Coronary artery (tissue), 2 donors: ENCODE results near the gene CREG1.
A peak's percentile ranks its signal among the peaks of the same experiment; 100 is the strongest.
"Not testable (repeated sequence)": the region's sequence is repeated elsewhere in the genome, so short reads cannot be mapped to it uniquely, and the experiment has no call there.

Experiments
- DNase-seq: peaks from one replicate; pipeline ENCODE4 v3.0.0-alpha.2; 2017; ENCODE audit warnings: low spot score
- H3K27ac ChIP-seq, 2 donors: fragments of 200-600 bp; sonication (generic); one replicate each; pipeline ENCODE4 v1.5.1; 2016 to 2019
- H3K4me3 ChIP-seq: fragments of 200-600 bp; sonication (generic); 2 replicates; pipeline ENCODE4 v1.5.1; 2016; ENCODE audit warnings: mild to moderate bottlenecking, moderate library complexity
- TF ChIP-seq, protein P1 (sequence below): fragments of 200-600 bp; sonication (generic); IDR thresholded peaks from one replicate; pipeline ENCODE4 v1.5.1; 2019; ENCODE audit warnings: antibody characterized with exemption

CREG1 gene

DNA sequence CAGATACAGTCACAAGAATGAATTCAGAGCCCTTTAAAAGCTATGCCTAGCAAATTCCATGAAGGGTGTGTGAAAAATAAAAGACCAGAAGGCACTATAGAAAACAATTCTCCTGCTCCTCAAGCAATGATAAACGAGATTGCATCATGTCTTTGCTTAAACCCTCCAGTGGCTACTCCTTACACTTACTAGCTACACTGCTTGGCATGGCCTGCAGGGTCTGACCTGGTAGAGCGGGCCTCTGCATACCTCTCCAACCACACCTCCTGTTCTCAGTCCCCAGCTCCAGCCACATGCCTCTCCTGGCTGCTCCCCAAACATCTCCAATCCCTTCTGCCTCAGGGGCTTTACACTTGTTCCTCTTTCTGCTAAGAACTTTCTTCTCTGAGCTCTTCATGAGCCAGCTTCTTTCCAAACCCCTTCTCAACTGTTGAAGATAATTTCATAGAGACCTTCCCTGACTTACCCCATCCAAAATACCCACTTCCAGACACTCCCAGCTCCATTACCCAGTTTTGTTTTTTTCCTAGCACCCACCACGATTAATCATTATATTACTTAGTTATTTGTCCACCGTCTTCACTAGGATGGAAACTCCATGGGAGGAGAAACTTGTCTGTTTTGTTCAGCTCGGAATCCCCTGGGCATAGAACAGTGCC, 11.2 kb upstream of the CREG1 start:
- TF ChIP-seq, protein P1, sequence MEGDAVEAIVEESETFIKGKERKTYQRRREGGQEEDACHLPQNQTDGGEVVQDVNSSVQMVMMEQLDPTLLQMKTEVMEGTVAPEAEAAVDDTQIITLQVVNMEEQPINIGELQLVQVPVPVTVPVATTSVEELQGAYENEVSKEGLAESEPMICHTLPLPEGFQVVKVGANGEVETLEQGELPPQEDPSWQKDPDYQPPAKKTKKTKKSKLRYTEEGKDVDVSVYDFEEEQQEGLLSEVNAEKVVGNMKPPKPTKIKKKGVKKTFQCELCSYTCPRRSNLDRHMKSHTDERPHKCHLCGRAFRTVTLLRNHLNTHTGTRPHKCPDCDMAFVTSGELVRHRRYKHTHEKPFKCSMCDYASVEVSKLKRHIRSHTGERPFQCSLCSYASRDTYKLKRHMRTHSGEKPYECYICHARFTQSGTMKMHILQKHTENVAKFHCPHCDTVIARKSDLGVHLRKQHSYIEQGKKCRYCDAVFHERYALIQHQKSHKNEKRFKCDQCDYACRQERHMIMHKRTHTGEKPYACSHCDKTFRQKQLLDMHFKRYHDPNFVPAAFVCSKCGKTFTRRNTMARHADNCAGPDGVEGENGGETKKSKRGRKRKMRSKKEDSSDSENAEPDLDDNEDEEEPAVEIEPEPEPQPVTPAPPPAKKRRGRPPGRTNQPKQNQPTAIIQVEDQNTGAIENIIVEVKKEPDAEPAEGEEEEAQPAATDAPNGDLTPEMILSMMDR, result no peak
- Histone ChIP-seq H3K27ac (no peak overlapping the region), H3K4me3 (no peak overlapping the region)
- DNase-seq, result no peak

DNA sequence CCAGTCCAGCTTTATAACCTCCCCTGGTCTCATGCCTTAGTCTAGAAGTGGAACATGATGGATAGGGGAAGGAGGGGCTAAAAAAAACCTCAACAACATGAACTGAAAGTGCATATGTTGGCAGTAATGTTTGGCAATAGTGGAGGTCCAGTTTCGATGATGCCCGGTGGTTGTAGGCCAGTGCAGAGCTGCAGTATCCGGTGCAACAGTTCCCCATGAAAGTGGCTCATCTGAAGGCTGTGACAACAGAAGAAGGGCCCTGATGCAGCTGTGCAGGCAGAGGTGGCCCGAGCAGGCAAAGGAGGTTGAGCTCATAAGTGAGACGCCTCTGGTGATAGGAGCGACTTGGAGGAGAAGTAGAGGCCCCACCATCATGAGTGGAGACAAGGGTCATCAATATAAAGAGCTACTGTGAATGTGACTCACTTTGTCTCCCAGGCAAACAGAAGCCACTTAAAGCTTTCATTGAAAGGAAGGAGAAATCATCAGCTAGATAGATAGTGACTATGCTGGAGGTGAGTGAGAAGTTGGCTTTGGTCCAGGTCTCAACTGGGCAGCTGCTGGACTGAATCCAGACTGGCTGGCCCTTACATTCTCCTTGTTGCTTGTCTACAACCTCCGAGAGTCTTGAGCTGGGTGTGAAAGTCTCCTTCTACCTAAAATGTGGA, 10.2 kb upstream of the CREG1 start:
- H3K27ac ChIP-seq, result peak overlapping the region in 1 of 2 donors; percentile 62
- H3K4me3 ChIP-seq, result no peak overlapping the region
- DNase-seq, result no peak
- TF ChIP-seq, protein P1, result no peak

DNA sequence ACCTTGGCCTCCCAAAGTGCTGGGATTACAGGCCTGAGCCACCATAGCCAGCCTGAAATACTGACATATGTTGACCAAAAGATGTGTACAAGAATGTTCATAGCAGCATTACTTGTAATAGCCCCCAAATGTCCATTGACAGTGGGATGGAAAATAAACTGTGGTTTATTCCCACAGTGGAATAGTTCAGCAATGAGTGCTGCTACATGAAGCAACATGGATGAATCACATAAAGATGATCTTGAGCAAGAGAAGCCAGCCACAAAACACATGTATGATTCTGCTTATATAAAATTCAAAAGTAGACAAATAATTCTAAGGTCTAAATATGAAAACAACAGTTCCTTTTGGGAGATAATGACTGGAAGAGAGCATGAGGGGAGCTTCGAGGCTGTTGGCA, 9.1 kb upstream of the CREG1 start:
- Histone ChIP-seq H3K27ac (peak overlapping the region in 1 of 2 donors; percentile 62), H3K4me3 (no peak overlapping the region)
- no peak for DNase-seq
- TF ChIP-seq, protein P1, result no peak

DNA sequence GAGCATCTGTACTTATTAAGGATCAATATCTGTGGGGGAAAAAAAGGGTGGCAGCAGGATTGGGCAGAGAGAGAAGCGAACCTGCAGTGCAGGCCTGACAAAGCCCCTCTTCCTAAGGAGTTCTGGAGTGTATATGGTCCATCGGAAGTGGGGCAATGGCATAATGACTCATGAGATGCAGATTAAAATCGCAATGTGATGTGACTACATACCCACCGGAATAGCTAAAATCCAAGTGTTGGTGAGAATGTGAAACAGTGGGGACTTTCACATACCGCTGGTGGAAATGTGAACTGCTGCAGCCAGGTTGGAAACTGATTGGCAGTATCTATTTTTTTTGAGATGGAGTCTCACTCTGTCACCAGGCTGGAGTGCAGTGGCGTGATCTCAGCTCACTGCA, 8.2 kb upstream of the CREG1 start:
- TF ChIP-seq, protein P1, result no peak
- no peak overlapping the region for H3K27ac ChIP-seq
- H3K4me3 ChIP-seq, result no peak overlapping the region
- no peak for DNase-seq

DNA sequence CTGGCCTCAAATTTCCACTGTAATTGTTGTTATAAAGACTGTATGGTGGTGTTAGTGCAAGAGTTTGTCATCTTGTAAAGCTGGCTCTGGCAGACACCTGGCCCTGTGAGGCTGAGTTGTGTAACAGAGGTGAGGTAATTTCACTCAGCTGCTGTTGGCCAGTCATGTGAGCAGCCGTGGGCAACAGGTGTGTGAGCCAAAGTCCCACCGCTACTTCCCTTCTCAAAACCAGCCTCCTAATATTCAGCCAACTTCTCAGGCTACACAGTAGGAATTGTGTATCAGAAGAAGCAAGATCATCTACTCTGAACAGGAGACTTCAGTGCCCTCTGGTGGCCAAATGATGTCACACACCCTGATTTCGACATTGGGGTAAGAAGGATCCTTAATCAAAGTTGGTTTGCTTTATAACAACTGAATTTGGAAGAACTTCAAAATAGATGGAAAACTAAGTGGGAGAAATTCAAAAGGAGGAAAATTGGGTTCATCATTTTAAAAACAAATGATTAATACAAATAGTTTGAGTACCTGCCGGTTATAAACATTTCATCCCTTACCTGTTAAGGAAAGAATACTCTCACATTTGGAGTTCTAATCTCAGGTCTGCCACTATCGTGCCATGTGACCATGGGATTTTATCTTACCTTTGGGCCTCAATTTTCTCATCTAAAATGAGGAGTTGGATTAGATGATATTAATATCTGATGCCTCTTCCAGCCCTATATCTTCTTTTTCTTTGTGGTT, 2.6 kb upstream of the CREG1 start:
- no peak overlapping the region for H3K4me3 ChIP-seq
- TF ChIP-seq, protein P1, result peak; percentile 66
- no peak overlapping the region for H3K27ac ChIP-seq
- peak; percentile 78 for DNase-seq

DNA sequence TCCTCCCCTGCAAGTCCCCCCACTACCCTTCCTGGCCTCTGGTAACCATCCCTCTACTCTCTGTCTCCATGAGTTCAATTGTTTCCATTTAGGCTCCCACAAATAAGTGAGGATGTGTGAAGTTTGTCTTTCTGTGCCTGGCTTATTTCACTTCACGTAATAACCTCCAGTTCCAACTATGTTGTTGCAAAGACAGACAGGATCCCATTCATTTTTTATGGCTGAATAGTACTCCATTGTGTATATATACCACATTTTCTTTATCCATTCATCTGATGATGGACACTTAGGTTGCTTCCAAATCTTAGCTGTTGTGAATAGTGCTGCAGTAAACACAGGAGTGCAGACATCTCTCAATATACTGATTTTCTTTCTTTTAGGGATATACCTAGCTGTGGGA, 1.5 kb upstream of the CREG1 start:
- not testable (repeated sequence) for H3K4me3 ChIP-seq, H3K27ac ChIP-seq, DNase-seq

DNA sequence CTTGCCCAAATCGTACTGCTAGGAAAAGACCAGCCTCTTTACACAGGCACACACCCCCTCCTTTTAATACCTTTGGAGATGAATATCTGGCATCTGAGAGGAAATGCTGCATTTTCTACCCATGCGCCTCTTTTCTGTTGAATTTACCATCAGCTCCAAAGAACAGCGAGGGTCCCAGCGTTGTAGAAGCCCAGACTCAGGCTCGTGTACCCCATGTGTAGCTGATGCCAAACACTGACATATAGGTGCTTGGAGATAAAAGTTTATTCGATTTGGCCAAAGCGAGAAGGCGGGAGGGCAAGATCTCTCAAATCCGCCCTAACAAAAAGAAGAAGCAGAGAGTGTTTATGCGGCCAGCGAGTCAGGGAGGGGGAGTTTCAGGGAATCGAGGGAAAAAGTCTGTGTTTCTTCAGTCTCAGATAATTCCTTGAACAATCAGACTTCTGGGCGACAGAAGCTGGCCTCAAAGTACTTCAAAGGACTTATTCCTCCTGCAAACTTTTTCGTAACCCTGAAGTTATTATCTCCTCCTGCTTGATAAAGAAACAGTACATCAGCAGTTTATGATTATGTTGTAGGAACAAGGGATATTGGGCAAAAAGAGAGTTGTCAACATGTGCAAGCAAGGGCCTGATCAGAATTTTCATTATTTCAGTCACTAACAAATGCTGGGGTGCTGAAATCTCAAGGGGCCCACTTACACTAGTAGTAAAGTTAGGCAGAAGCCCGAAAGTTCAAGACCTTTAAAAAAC, 642 bp upstream of the CREG1 start:
- TF ChIP-seq, protein P1, result no peak
- Histone ChIP-seq H3K4me3 (peak overlapping the region; percentile 99), H3K27ac (peak overlapping the region; percentile 86 to 96)
- no peak for DNase-seq
